ENCODE results near the gene PHF21B. TPM values are rescaled to one million over a fixed set of nuclear protein-coding genes. Genes with fewer than 3 reads are reported as not detected.
A peak's percentile ranks its signal among the peaks of the same experiment; 100 is the strongest.

Gene PHF21B
- 127 and 149 TPM in 2 replicates for total RNA-seq (2014; rRNA removed; shearing (Covaris generic))
- 16.5 and 20.6 TPM in 2 replicates for polyA plus RNA-seq (2016; fragmentation: Nextera tagmentation; extraction: Ambion mirVana)
- long read RNA-seq, partial matches to known transcripts, result 0 of 8 reads
- long read RNA-seq, other reads (novel, unspliced or antisense), result 8 of 8 reads

DNA sequence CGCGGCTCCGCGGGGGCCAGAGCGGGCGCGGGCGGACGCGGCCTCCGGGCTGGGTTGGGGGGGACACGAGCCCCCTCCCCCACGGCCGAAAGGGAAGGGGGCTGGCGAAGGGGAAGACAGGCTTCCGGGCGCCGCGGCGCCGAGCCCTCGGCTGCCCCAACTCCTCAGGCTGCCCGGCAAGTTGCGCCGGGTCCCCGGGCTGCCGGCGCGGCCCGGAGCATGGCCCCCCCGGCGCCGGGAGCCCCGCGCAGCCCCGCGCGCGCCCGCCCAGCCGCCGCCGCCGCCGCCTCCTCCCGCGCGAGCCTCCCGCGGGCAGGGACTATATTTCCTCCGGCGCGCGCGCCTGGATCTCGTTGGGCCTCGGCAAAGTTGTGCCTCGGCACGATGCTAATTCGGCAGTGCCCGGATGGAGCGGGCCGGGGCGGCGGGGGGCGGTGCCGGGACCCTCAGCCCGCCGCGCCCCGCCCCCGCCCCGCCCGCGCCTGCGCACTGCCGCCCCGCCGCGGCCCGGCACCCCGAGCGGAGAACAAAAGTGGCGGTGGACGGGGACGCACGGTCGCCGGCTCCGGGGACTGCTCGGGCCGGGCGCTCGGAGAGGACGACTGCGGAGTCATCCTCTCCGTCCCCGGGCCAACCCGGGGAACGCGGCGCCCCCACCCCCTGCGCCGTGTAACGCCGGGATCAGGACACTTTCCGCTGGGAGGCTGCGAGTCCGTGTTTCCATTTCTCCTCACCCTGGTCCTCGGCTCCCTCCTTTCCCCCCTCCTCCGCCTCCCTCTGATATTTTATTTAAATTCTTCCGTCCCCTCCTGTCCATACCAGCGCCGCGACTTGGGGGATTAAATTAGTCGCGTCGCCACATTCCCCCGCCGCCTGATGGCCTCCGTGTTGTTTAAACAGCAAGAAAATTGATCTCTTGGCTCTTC lies at the start of gene PHF21B:
PHF21B (minus strand) TSS at position 400 of the 926 bp plus-strand sequence. CDS start 456 bp downstream, outside the sequence.
- peak within 1 kb of the TSS; percentile 91 for H3K27ac Mint-ChIP-seq
- no peaks in the 10 kb centered on the region for H3K9me3 Mint-ChIP-seq
- ATAC-seq, result peak; percentile 12
- Histone ChIP-seq H4K20me1 (replicated peaks; ENCODE audit: insufficient read depth) (peaks cover 10% of the 10 kb centered on the region; the same call in 1 of the 2 replicates), H3F3A (replicated peaks; ENCODE audit: low read depth) (0 out of 2 replicates have a peak, but pooled peaks cover 6% of the 10 kb centered on the region), H3K79me2 (replicated peaks; ENCODE audit: insufficient read depth) (peaks cover 36% of the 10 kb centered on the region), H3K27me3 (ENCODE audit: insufficient read depth) (no peaks in the 10 kb centered on the region), H2AFZ (no peak within 1 kb of the TSS), H3K27ac (ENCODE audit: low read depth) (peak within 1 kb of the TSS; percentile 93), H3K4me2 (peak within 1 kb of the TSS; percentile 96), H3K4me1 (ENCODE audit: insufficient read depth) (peaks cover 29% of the 10 kb centered on the region), H3K9me2 (ENCODE audit: insufficient read depth) (no peaks in the 10 kb centered on the region), H3K36me3 (ENCODE audit: insufficient read depth) (peaks cover 7% of the 10 kb centered on the region), H3K4me3 (peak within 1 kb of the TSS; percentile 93)
- H3K4me3 Mint-ChIP-seq, result peak within 1 kb of the TSS; percentile 89
- peak; percentile 94 for DNase-seq (ENCODE audit: low spot score)
- peaks cover 39% of the 10 kb centered on the region for H3K4me1 Mint-ChIP-seq
- no peak for TF ChIP-seq NANOG (IDR thresholded peaks at IDR 0.05; ENCODE audit: borderline replicate concordance)
- TF ChIP-seq, protein P1, sequence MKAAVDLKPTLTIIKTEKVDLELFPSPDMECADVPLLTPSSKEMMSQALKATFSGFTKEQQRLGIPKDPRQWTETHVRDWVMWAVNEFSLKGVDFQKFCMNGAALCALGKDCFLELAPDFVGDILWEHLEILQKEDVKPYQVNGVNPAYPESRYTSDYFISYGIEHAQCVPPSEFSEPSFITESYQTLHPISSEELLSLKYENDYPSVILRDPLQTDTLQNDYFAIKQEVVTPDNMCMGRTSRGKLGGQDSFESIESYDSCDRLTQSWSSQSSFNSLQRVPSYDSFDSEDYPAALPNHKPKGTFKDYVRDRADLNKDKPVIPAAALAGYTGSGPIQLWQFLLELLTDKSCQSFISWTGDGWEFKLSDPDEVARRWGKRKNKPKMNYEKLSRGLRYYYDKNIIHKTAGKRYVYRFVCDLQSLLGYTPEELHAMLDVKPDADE (IDR thresholded peaks at IDR 0.05), result peak; percentile 10; the same call in 1 of the 2 replicates
- TF ChIP-seq REST (IDR thresholded peaks at IDR 0.05; ENCODE audit: unreplicated experiment), result peak; percentile 32
- peak; percentile 80 for TF ChIP-seq POLR2AphosphoS5 (IDR thresholded peaks at IDR 0.05; ENCODE audit: low read depth)
- peaks cover 21% of the 10 kb centered on the region for H3K36me3 Mint-ChIP-seq (ENCODE audit: low read depth)
- H3K27me3 Mint-ChIP-seq (ENCODE audit: insufficient read depth, low read depth, poor library complexity), result peaks cover 18% of the 10 kb centered on the region

- Mint-ChIP-seq H3K4me3 (no peak overlapping the region), H3K27me3 (ENCODE audit: insufficient read depth, low read depth, poor library complexity) (peaks cover 8% of the 10 kb centered on the region), H3K4me1 (peaks cover 12% of the 10 kb centered on the region), H3K27ac (no peak overlapping the region), H3K36me3 (ENCODE audit: low read depth) (no peaks in the 10 kb centered on the region; the same call in 2 of the 3 replicates), H3K9me3 (no peaks in the 10 kb centered on the region; the same call in 2 of the 3 replicates)
- Histone ChIP-seq H3K4me3 (no peak overlapping the region), H3K9me2 (ENCODE audit: insufficient read depth) (peaks cover 4% of the 10 kb centered on the region; the same call in 1 of the 2 replicates), H3K36me3 (ENCODE audit: insufficient read depth) (no peaks in the 10 kb centered on the region), H4K20me1 (replicated peaks; ENCODE audit: insufficient read depth) (no peaks in the 10 kb centered on the region), H3F3A (replicated peaks; ENCODE audit: low read depth) (no peaks in the 10 kb centered on the region), H3K4me1 (ENCODE audit: insufficient read depth) (0 out of 2 replicates have a peak, but pooled peaks cover 3% of the 10 kb centered on the region), H2AFZ (no peak overlapping the region), H3K4me2 (no peak overlapping the region), H3K27me3 (ENCODE audit: insufficient read depth) (no peaks in the 10 kb centered on the region), H3K27ac (ENCODE audit: low read depth) (no peak overlapping the region), H3K79me2 (replicated peaks; ENCODE audit: insufficient read depth) (no peaks in the 10 kb centered on the region)
- DNase-seq (ENCODE audit: low spot score), result no peak
- ATAC-seq, result no peak
- TF ChIP-seq JUNB (IDR thresholded peaks at IDR 0.05; ENCODE audit: unreplicated experiment), result no peak
- no peak for TF ChIP-seq NANOG (IDR thresholded peaks at IDR 0.05; ENCODE audit: borderline replicate concordance)
- TF ChIP-seq, protein P2, sequence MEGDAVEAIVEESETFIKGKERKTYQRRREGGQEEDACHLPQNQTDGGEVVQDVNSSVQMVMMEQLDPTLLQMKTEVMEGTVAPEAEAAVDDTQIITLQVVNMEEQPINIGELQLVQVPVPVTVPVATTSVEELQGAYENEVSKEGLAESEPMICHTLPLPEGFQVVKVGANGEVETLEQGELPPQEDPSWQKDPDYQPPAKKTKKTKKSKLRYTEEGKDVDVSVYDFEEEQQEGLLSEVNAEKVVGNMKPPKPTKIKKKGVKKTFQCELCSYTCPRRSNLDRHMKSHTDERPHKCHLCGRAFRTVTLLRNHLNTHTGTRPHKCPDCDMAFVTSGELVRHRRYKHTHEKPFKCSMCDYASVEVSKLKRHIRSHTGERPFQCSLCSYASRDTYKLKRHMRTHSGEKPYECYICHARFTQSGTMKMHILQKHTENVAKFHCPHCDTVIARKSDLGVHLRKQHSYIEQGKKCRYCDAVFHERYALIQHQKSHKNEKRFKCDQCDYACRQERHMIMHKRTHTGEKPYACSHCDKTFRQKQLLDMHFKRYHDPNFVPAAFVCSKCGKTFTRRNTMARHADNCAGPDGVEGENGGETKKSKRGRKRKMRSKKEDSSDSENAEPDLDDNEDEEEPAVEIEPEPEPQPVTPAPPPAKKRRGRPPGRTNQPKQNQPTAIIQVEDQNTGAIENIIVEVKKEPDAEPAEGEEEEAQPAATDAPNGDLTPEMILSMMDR (conservative IDR thresholded peaks at IDR 0.05; ENCODE audit: low read depth in 2 of 2), result no peak
Observed at GRCh38 chr22:45059296-45059695, 49.5 kb upstream of the PHF21B start.
